EL (cell line): Measurements from ENCODE around the gene ACADS.
"Not testable (repeated sequence)": the region's sequence is repeated elsewhere in the genome, so short reads cannot be mapped to it uniquely, and the experiment has no call there.

Source experiments
- DNase-seq: peaks from one replicate; pipeline ENCODE4 v3.0.0-alpha.2; 2016

The ACADS gene

DNA sequence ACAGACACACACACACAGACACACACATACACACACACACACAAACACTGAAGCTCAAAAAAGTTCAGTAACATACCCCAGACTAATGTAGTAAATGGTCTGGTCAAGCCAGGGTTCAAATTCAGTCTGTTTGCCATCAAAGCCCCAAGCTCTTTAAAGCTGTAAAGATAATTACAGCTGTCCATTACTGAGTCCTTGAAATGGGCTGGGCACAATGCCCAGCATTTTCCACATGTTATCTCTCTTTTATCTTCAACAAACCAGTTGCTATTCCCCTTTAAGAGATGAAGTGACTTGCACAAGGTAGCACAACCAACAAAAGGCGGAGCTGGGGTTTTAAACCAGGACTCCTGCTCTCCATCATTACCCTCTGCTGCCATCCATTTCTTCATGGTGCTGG, 23.0 kb upstream of the ACADS start:
- DNase-seq: no peak

DNA sequence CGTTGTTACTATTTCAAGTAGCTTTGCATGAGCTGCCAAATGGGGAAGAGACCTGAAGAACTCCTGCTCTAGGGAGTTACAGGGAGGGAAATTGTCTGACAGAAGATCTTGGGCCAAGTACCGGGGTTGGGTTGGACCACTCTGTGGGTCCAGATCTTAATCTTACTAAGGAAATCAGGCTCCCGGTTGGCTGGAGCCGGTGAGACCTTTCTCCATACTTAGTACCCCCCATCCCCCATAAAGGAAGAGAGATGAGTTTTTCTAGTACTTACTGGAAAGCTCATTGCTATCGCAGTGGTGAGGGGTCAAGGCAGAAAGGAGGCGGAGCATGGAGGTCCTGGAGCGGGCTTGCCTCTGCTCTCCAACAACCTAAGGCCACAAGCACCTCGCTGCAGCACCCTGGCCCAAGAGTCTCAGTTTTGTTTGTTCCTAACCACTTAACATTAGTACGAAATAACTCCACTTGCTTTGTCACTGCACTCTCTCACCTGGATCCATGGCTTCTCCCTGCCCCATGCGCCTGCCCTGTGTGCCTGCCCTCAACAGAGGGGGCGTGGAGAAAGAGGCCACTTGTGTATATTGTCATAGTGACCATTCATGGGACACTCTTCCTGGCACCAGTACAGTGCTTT, 22.2 kb upstream of the ACADS start:
- DNase-seq: no peak

DNA sequence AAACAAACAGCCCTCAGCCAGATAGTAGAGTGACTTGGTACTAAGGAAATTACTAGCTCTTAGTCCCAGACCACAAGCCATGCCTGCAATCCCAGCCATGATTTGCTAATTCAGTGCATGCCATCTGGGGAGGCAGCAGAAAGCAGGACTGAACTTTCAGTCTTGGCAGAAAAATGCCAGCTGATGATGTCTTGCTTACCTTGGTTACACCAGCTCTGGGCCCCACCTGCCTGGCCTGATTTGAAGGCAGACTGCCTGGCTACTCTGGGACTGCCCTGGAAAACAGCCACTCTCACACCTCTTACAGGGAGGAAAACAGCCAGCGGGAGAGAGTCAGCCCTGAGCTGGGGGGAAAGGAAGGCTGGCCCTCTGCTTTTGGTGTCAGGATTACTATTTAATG, 20.0 kb upstream of the ACADS start:
- no peak for DNase-seq

DNA sequence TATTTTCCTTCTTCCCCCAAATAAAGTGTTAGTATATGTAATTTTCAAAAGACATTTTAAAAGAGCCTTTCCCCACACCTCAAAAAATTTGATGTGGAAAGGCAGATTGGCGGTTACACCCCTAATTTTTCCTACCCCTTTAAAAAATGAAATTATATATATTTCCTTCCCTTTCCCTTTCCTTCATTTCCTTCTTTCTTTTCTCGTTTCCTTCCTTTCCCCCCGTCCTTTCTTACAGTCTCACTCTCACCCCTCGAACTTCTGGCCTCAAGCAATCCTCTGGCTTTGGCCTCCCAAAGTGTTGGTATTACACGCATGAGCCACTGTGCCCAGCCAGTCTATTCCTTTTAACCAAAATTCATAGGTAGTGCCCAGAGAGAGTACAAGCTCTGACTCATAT, 19.6 kb upstream of the ACADS start:
- DNase-seq: no peak

DNA sequence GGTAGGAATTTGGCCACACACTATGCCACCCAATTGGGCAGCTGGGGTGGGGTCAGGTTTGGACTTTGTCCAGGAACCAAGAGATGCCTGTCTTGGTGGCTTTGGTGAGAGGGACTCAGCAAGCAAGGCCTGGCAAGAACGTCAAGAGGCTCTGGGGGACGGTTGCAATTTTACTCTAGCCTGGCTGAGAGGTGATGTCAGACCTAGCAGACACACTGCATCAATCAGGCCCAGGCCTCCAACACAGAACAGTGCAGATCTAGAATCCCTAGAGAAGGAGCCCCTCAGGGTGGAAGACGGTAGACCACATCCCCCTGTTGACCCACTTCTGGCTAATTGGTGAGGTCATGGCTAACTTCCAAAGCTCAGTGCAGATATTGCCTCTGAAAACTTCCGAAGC, 17.0 kb upstream of the ACADS start:
- no peak for DNase-seq

DNA sequence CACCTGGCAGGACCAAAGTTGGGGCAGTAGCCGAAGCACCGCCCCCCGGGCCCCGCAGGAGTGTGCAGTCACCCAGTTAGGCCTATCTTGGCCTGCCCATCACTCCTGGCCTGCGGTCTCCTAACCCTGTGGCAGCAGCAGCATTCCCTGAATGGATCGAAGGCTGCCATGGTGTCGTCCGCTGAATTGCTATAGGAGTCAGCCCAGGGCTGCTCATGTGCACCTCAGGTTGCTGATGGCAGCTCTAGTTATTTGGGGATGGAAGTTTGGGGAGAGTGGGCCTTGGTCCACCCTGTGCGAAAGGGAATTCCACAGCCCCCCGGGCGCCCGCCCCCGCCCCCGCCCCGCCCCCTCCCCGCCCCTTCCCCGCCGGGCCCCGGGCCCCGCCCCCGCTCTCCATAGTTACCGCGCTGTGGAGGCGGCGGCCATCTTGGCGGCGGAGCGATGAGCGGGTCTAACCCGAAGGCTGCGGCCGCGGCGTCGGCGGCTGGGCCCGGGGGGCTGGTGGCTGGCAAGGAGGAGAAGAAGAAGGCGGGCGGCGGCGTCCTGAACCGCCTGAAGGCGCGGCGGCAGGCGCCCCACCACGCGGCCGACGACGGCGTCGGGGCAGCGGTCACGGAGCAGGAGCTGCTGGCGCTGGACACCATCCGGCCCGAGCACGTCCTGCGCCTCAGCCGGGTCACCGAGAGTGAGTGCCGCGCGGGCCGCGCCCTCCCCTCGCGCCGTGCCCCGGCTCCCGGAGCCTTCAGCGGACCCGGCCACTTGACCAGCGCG, 15.4 kb upstream of the ACADS start, which contains the start of gene UNC119B:
Gene UNC119B, plus strand, starts transcription at position 428 of the 774 bp plus-strand sequence. Its CDS starts 17 bp downstream, at position 445.
- DNase-seq: peak; percentile 68

DNA sequence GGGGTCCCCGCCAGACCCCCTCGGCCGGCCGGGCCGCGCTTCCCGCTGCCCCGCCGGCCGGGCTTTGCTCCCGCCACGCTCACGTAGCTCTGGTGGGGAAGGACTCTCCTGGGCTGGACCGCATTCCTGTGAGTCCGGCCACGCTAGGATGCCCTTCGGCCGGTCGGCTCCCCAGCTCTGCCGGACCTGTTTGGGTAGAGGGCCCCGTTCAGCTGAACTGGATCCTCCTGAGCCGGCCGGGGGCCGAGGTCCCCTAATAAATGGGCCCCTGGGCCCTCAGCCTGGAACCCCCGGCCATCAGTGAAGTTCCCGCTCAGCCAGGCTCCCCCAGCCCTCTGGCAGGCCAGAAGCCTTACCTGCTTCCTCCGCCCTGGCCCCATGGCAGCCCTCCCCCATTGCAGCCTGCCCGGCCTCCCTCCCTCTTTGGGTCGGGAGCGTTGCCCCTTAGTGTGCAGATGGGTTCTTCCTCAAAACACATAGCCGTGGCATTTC, 14.8 kb upstream of the ACADS start:
- no peak for DNase-seq

DNA sequence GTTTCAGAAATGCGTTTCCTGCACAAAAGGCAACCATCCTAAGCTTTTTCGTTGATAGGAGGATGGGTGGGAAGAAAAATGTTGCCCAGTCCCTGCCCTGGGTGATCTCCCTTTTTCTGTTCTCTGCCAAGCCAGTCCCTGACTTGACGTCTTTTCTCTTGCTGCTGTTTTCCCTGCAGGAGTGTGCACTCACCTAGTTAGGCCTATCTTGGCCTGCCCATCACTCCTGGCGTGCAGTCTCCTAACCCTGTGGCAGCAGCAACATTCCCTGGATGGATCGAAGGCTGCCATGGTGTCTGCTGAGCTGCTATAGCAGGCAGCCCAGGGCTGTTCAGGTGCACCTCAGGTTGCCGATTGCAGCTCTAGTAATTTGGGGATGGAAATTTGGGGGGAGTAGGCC, 14.2 kb upstream of the ACADS start:
- no peak for DNase-seq

DNA sequence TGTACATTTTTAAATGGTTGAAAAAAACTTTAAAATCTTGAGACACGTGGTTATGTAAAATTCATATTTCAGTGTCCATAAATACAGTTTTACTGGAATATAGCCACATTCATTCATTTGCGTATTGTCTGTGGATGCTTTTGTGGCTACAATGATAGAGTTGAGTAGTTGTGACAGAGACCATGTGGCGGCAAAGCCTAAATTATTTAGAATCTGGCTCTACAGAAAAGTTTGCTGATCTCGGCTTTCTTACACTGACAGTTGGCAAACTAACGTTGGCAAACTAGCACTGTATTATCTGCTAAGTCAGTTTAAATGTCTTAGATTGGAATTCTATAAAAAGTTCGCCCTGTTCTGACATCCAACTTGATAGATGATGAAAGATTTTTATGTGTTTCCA, 13.0 kb upstream of the ACADS start:
- DNase-seq: no peak

DNA sequence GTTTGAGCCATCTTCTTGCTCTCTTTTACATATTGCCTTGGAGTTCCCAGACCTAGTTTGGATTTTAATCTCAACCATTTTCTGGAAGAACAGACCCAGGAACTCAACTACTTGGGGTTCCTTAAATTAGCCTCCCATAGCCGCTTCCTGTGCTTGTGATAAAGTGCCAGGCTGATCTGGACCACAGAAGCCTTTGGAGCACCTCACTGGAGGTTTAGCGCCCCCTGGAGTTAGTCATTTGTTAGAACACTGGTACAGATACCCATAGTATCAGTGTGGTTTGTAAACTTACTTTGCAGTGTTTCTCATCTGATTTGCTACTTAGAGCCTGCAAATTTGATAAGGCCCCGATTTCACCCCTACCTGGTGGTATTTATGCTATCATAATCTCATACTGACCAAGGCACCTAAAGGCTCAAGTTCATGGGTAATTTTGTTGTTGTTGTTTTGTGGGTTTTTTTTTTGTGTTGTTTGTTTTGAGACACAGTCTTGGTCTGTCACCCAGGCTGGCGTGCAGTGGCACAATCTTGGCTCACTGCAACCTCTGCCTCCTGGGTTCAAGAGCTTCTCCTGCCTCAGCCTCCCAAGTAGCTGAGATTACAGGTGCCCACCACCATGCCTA, 11.7 kb upstream of the ACADS start:
- peak; percentile 82 for DNase-seq

DNA sequence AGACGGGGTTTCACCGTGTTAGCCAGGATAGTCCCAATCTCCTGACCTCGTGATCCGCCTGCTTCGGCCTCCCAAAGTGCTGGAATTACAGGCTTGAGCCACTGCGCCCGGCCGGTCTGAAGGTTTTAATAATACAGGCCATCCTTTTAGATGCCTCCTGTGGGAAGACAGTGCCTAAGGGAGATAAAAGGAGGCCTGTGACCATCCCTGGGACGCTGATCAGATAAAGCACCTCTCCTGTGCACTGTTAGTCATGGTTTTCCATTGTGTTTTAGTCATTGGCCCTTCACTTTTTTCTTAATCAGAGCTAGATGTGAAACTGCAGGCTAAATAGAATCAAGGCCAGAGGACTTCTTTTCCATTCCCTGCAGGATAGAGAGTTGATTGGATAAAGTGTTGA, 7.6 kb upstream of the ACADS start:
- DNase-seq: no peak

DNA sequence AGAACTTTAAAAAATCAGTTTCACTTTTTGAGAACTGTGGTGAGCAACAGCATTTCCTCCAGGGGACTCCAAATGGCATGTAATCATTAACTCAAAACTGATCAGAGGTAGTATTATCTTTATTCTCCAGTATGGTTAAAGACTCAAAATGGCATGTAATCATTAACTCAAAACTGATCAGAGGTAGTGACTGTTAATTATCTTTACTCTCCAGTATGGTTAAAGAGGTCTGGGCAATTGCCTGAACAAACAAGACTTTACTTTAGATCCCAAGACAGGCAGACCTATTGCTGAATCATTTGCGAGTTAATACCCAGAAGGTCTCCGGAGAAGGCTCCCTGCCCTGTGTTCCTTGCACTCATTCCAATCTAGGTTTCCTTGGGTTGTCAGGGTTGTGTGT, 6.6 kb upstream of the ACADS start:
- no peak for DNase-seq

DNA sequence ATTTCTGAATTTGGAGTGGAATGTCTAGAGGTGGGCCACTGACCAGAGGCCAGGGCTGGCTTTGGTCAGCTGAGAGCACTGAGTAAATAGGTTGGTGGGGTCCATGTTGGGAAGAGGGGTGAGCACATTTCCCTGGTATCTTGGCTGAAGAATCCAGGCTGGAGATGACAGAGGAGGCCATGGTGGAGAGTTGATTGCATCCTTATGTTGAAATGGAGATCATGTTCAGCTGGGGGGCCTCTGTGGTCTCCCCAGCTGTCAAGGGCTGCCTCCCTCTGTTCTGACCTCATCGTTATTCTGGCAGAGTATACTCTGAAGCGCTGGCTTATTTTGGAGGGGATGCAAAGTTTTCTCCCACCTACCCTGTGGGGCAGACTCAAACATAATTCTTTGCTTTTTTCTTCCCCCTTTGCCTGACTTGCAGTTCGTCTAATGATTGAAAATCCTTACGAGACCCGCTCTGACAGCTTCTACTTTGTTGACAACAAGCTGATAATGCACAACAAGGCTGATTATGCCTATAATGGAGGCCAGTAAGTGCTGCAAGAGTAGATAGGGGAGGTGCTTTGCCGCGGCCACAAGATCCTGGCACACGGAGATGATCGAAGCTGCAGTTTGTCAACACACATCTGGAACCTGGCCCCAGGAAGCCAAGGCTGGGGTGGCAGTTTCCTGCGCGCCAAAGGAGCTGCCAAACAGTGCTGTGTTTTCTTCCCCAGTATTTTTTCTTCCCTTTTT, 6.0 kb upstream of the ACADS start:
- DNase-seq: no peak

DNA sequence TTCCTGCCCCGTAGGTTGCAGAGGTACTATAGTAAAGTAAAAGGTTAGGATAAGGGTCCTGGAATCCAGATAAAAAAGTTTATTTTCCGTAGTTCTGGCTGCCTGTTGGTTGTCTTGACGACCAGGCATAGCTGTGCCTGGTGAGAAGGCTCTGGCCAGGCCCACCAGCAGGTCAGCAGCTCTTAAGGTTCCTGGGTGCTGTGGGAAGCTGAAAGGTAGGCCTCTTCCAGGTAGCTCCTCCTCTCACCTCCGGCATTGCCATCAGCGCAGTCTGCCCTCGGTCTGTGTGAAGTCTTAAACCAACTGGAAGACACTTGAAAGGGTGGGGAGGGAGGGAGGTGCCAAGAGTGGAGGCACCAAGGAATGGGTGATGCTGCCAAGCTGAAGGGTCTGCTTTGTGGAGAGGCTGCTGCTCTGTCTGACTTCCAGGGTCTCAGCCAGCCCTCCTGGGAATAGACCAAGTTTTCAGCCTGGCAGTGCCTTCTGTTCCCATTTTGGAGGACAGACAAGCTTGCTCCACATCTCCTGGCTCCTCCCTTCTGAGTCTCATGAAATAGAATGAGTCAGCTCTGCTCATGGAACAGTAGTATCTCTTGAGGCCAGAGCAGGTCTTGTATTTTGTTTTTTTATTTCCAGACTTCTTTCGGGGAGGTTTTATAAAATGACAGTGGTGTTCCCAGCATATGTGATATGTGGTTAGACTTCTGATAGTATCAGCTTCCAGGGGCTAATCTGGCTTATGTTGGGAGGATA, 5.2 kb upstream of the ACADS start:
- peak; percentile 51 for DNase-seq

DNA sequence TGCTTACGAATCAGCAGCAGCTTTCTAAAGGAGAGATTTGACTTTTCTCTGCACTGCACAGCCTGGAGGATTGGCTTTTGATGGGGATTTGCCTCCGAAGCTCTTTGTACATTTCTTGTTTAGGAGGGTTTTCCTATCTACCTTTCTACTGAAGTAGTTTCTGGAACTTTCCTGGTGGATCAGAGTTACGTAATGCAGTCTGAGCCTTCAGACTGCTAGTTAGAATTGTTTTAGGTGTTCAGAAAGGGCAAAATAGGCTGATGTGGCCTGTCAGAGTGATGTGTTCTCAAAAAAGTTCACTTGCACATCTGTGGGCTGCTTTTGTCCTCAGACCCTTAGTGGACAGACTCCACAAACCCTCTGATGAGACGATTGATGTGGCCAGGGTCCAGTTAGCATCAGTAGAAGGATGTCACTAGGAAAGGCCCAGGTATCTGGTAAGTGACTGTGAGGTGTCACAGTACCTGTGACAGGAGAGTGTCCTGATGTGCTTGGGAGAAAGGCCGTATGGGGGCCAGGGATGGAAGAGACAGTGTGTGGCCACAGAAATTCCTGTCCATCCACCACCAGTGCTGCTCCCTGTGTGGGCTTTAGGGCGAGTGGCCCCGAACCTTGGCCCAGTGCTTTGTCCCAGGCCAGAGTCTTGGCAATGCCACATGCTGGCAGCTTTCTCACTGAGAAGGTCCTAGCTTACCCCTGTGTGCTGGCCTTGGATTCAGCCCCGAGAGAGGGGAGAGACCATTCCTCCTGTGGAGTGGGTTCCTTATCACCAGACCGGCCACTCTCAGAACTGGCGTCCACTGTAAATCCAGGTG, 4.4 kb upstream of the ACADS start:
- no peak for DNase-seq

DNA sequence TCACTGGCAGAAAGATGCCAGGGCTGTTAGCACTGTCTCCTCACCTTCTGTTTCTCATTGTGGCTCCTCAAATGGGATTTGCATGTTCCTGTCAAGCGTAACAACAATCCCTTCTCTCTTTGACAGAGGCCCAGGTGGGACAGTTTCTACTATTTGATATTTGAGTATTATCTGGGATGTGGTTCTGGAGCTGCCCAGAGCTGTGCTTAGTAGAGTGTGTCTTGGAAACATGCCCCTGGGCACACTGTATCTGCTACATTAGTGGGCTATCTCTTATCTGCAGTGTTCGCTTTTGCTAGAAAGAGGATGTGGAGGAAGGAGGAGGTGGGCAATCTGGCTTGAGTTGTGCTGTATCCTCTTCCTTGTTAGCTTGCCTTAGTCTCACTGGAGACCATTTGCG, 3.8 kb upstream of the ACADS start:
- no peak for DNase-seq

DNA sequence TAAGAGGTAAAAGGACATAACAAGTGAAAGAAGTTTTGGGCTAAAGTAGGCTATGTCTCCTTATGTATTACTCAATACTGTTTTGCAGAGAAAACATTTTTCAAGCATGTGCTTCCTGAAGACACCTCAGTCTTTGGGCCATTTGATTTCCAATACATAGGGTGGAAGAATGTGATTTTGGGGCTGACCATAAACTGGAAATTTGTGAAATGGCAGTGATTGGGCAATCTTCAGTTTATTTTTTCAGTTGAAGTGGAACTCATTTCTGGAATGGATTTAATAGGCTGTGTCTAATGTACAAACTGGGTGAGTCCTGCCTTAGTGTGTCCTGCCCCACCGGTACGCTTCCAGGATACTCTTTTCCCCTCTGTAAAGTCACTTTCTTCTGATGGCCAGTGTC, 2.8 kb upstream of the ACADS start:
- no peak for DNase-seq

DNA sequence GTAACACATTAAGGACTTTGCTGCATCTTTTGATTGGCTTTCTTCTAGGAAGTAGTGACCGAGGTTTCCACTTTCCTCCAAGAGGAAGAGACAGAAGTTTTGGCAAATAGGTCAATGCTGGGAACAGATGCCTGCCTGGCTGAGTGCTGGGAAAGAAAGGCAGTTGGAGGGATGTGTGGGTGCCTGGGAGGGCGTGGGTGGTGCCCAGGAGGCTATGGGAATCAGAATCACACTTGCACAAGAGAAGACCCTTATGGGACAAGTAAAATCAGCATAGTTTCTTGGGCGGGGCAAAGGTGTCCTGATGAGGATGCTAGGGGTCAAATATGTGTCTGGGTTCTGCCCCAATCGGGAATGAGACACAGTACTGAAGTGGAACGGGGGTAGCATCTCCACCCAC, 906 bp upstream of the ACADS start:
- DNase-seq: no peak

DNA sequence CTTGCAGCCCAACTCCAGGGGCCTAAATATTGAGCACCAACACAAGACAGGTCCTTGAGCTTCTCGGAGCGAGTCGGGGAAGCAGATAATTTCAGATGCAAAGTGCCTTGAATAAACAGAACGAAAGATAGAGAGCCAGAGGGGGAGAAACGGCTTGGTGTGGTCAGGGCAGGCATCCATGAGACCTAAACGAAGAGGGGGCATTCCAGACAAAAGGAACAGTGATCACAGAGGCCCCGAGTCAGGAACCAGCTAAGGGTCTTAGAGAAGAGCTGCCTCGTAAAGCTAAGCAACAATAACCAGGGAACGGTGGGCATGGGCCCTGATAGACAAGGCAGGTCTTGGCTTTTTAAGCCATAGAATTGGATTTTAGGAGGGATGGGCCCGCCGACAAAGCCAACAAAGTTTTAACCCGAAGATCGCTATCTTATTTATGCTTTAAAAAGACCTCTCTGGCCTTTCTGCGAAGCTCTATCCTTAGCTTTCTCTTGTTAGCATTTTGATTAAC, 421 bp upstream of the ACADS start:
- no peak for DNase-seq

DNA sequence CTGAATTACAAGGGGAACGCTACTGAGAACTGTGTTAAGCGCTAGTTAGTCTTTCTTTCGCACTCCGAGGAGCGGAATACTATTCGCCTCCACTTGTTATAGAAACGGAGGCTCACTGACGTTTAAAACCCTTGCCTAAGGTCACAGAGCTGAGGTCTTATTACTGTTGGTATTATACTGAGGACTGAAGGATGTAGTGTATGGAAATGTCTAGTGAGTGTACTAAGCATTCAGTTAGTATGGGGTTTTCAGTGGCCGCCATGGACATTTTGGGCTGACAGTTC, 826 bp downstream of the ACADS start:
- DNase-seq: no peak

DNA sequence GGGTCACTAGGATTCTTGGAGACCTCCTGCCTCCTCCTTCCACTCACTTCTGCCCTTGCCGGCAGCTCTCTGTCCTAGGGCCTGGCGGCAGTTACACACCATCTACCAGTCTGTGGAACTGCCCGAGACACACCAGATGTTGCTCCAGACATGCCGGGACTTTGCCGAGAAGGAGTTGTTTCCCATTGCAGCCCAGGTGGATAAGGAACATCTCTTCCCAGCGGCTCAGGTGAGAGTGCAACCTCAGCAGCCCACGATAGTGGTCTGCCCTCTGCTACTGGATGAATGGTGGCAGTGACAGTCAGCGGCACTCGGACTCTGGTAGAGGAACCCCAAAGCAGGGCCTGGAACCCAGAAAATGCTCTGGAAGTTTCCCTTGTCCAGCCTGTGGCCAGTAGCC, 1.3 kb downstream of the ACADS start:
- no peak for DNase-seq

DNA sequence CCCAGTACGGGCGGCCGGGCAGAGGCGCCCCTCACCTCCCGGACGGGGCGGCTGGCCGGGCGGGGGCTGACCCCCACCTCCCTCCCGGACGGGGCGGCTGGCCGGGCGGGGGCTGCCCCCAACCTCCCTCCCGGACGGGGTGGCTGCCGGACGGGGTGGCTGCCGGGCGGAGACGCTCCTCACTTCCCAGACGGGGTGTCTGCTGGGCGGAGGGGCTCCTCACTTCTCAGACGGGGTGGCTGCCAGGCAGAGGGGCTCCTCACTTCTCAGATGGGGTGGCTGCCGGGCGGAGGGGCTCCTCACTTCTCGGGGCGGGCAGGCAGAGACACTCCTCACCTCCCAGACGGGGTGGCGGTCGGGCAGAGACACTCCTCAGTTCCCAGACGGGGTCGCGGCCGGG, 6.6 kb downstream of the ACADS start:
- not testable (repeated sequence) for DNase-seq
